Adrenal gland (tissue), 5 donors: ENCODE measurements around the gene DOCK8.
A peak's percentile ranks its signal among the peaks of the same experiment; 100 is the strongest.

Source experiments
- CTCF ChIP-seq, 6 experiments: fragments of 450-650 bp in 4 of 6; fragments of 200-600 bp in 2 of 6; sonication (generic) in 1 of 6; IDR thresholded peaks; 1 replicate in 5 of 6; 2 replicates in 1 of 6; pipeline versions ENCODE4 v1.5.1 to v1.8.0; 2016 to 2021; ENCODE audit warnings: antibody characterized with exemption in 6 of 6, mild to moderate bottlenecking in 2 of 6, moderate library complexity in 1 of 6
- POLR2A ChIP-seq, 2 donors: fragments of 450-650 bp; IDR thresholded peaks; one replicate each; pipeline ENCODE4 v1.6.1; 2017; ENCODE audit warnings: antibody characterized with exemption in 2 of 2, mild to moderate bottlenecking in 2 of 2, moderate library complexity in 1 of 2
- donor health status: DM: no; HTN: no; CAD: no.

- TF ChIP-seq CTCF (IDR thresholded peaks at IDR 0.05): no peak
- peak in 1 of 2 donors; percentile 22 for TF ChIP-seq POLR2A (IDR thresholded peaks at IDR 0.05)
These were observed 290.5 kb downstream of the DOCK8 start for GRCh38 chr9:504921-505740.
